ENCODE measurements around the gene WDR13.

- TF ChIP-seq, protein P1, sequence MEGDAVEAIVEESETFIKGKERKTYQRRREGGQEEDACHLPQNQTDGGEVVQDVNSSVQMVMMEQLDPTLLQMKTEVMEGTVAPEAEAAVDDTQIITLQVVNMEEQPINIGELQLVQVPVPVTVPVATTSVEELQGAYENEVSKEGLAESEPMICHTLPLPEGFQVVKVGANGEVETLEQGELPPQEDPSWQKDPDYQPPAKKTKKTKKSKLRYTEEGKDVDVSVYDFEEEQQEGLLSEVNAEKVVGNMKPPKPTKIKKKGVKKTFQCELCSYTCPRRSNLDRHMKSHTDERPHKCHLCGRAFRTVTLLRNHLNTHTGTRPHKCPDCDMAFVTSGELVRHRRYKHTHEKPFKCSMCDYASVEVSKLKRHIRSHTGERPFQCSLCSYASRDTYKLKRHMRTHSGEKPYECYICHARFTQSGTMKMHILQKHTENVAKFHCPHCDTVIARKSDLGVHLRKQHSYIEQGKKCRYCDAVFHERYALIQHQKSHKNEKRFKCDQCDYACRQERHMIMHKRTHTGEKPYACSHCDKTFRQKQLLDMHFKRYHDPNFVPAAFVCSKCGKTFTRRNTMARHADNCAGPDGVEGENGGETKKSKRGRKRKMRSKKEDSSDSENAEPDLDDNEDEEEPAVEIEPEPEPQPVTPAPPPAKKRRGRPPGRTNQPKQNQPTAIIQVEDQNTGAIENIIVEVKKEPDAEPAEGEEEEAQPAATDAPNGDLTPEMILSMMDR (conservative IDR thresholded peaks at IDR 0.05; ENCODE audit: low read length): no peak
- no peak for TF ChIP-seq EZH2phosphoT487 (IDR thresholded peaks at IDR 0.05; ENCODE audit: borderline replicate concordance, low read depth, low read length)
Observed at GRCh38 chrX:48573690-48574269, 23.5 kb upstream of the WDR13 start.

Data from OCI-LY7 (cell line).